ENCODE measurements around the gene SERPINA4. TPM values are rescaled to one million over a fixed set of nuclear protein-coding genes. Genes with fewer than 3 reads are reported as not detected.

SERPINA4 gene
- total and polyA plus RNA-seq, 11 donors = not detected

GRCh38 chr14:94541234-94541975 is 19.8 kb upstream of the SERPINA4 start:
- TF ChIP-seq CTCF (IDR thresholded peaks at IDR 0.05) = no peak
- TF ChIP-seq POLR2A (IDR thresholded peaks at IDR 0.05) = no peak
- intact Hi-C loops (cut with DNase I) = loop anchor here in 1 of 10 donors (10.0 kb wide), 1 partner anchor 107 kb away; no protein-coding TSS in a partner anchor
- 60 to 64% (median 61%) methylated on average over 9 of the region's 9 CpGs for WGBS, 4 donors

GRCh38 chr14:94542111-94542810 is 19.0 kb upstream of the SERPINA4 start:
- Histone ChIP-seq H3K27me3 (peaks cover 0 to 28% (median 3%) of the 10 kb centered on the region in 9 donors), H3K4me1 (peaks cover 0 to 8% (median 0%) of the 10 kb centered on the region in 12 donors), H3K4me3 (no peak overlapping the region), H3K9me3 (peaks cover 0 to 10% (median 0%) of the 10 kb centered on the region in 12 donors), H3K27ac (no peak overlapping the region), H3K36me3 (no peaks in the 10 kb centered on the region)
- ATAC-seq (no peak), DNase-seq (no peak)
- TF ChIP-seq POLR2A (IDR thresholded peaks at IDR 0.05) (no peak), CTCF (IDR thresholded peaks at IDR 0.05) (no peak)
- intact Hi-C loops (cut with DNase I) = loop anchor here in 1 of 10 donors (10.0 kb wide), 1 partner anchor 107 kb away; no protein-coding TSS in a partner anchor
- 61 to 71% (median 67%) methylated on average over 10 to 12 of the region's 12 CpGs for WGBS, 4 donors

More at GRCh38 chr14:94541234-94541975, 19.8 kb upstream of the SERPINA4 start:
- Histone ChIP-seq H3K36me3 (no peaks in the 10 kb centered on the region), H3K4me3 (no peak overlapping the region), H3K27ac (no peak overlapping the region), H3K27me3 (peaks cover 0 to 26% (median 2%) of the 10 kb centered on the region in 9 donors), H3K4me1 (peaks cover 0 to 8% (median 0%) of the 10 kb centered on the region in 12 donors), H3K9me3 (peaks cover 0 to 5% (median 0%) of the 10 kb centered on the region in 12 donors)
- ATAC-seq = no peak
- no peak for DNase-seq

- TF ChIP-seq POLR2A (IDR thresholded peaks at IDR 0.05) (no peak), CTCF (IDR thresholded peaks at IDR 0.05) (no peak)
- Histone ChIP-seq H3K4me1 (peaks cover 0 to 8% (median 0%) of the 10 kb centered on the region in 12 donors), H3K4me3 (no peak overlapping the region), H3K27me3 (peaks cover 0 to 27% (median 3%) of the 10 kb centered on the region in 9 donors), H3K27ac (no peak overlapping the region), H3K36me3 (no peaks in the 10 kb centered on the region), H3K9me3 (peaks cover 0 to 10% (median 0%) of the 10 kb centered on the region in 12 donors)
- DNase-seq = no peak
- no peak for ATAC-seq
- WGBS, 4 donors = 67 to 73% (median 68%) methylated on average over 7 to 9 of the region's 9 CpGs
- intact Hi-C loops (cut with DNase I) = loop anchor here in 1 of 10 donors (10.0 kb wide), 1 partner anchor 108 kb away; no protein-coding TSS in a partner anchor
Observed at GRCh38 chr14:94542811-94543440, 18.3 kb upstream of the SERPINA4 start.
